ENCODE measurements around the gene NAT8L.

NAT8L gene

DNA sequence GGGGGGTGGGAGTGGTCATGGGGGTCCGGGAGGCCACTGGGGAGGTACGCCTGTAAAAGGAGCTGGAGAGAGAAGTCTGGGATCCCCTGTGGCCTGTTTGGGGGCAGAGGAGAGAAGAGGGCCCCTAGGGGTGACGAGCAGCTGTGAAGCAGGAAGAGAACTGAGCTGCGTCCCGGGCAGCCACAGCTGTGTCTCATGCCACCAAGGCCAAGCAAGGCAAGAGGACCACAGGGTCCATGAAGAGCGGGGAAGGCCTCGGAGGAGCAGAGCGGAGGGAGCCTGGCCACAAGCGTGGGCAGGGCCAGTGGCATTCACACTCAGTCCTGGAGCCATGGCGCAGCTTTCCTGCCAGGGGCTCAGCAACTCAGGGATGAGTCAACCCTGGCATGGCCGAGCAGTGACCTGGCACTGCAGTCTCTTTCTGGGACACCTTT, 13.6 kb upstream of the NAT8L start:
- DNase-seq (ENCODE audit: low read depth) = no peak

DNA sequence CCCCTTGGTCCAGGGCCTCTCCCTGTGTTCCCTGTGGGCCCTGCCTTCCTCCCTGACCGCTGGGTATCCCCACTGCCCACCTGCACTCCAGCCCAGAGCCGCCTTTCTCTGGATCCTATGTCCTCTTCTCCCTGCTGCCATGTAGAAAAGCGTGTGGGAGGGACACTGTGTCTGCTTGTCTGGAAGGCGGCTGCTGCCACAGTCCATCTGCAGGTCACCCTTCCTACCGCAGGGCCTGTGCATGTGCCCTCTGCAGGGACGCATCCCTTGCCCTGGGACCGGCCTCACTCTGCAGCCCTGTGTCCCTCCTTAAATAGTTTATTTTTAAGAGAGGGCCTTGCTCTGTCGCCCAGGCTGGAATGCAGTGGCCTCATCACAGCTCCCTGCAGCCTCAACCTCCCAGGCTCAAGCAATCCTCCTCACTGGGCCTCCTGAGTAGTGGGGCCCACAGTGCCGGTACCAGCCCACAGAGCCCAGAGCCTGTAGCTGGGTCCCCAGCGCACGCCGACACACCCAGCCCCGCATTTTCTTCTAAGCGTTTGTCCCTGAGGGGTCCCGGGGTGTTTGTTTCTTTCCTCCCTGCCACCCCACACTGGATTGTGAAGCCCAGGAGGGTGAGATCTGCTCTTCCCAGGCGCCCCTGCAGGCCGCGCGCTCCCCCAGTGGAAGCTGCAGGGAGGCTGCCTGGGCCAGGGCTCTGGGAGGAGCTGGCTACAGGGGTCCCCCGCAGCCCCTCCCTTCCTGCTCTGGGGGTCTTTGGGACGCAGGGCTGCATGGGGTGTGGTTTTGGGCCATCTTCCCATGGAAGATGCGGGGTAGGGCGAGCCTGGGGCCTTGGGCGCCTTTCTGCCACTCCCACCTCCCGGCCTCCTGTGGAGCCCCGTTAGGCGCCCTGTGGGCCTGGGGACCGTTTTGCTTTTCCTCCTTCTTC, 12.8 kb upstream of the NAT8L start:
- no peak for DNase-seq (ENCODE audit: low read depth)

DNA sequence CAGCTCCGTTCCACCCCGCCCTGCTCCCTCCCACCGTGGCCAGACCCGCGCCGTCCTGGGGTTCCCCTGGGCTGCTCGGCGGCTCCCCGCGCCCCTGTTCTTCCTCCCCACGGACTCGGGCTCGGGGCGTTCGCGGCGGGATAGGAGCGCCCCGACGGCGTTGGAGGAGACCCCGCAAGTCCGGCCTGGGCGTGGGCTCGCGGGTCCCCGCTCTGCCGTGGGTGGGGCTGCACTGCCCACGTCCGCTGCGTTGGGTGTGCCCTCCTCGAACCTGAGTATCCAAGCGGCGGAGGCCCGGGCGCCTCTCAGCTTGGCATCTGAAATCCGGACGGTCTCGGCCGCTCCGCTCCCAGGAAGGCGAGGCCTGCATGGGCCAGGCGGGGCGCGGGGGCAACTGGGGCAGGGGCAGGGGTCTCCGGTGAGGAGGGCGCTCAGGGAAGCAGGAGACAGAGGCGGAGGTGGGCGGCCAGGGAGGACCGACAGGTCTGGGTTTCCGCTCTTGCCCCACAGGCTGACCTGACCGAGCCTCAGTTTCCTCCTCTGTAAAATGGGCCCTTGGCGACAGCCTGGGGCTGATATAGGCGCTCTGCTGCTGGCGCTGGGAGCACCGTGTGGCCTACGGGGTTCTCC, 12.0 kb upstream of the NAT8L start:
- no peak for DNase-seq (ENCODE audit: low read depth)

DNA sequence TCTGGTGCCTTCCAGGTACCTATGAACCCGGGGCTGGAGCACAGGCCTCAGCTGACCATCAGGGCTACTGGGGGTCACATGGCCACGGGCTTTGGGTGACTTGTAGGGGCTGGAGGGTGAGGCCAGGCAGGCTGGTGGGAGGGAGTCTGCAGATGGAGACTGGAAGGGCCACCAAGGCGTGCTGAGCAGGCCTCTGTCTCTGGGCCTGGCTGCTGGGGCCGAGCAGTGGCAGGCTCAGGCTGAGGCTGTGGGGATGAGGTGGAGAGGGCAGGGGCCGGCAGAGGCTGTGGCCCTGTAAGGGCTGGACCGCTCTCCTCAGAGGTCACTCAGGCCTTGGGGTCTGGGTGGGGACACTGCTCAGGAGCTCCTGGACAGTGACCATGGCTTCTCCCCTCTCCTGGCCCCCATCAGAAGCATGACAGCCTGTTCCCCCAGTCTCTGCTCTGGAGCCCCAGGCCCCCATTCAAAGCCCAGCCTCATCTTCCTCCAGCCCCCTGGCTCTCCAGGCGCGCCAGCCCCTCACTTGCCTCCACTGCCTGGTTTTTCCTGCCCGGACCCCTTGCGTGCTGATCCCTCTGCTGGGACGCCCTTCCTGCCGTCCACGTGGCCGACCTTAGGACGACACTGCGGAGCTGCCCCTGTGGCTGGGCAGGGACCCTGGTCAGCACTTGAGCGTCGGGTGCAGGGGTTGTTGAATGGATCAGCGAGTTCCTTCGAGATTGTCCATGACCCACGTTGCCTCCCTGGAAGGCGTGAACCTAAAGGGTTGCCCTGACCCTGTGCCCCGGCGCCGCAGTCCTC, 11.1 kb upstream of the NAT8L start:
- DNase-seq (ENCODE audit: low read depth) = no peak

DNA sequence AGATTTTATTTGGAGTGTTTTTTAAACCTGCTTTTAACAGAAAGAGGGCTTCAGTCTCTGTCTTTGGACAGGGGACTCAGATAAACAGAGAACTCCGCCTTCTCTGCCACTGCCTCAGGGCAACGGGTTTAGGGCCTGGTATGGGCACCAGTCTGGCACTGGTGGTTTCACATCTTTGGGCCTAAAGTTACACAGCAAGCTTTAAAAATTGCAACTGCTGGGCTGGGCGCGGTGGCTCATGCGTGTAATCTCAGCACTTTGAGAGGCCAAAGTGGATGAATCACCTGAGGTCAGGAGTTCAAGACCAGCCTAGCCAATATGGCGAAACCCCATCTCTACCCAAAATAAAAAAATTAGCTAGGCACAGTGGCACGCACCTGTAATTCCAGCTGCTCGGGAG, 10.3 kb upstream of the NAT8L start:
- DNase-seq (ENCODE audit: low read depth) = no peak

DNA sequence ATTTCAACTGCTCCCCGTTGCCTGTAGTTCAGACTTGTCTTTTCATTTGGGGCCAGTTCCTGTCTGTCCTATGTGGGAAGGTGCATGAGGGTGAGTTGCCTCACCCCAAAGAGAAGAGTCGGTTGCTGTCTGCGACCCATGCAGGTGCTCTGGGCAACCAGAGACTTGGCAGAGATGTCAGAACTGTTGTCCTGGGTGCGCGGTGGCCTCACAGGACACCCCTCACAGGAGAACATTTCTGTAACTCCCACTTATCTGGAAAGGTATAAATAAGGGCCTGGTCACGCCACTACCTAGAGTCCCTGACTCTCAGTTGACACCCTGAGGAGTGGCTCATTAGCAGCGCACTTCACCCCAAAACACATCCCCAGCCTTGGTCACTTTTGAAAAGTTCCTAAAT, 9.7 kb upstream of the NAT8L start:
- DNase-seq (ENCODE audit: low read depth) = no peak

DNA sequence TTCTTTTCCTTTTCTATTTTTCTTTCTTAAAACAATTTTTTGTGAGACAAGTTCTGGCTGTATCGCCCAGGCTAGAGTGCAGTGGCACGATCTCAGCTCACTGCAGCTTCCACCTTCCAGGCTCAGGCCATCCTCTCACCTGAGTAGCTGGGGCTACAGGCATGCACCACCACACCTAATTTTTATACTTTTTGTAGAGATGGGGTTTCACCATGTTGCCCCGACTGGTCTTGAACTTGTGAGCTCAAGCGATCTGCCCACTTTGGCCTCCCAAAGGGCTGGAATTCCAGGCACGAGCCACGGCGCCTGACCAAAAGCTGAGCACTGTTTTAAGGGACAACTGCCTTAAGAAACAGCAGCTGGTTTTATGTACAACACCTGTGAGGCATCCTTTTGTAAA, 9.3 kb upstream of the NAT8L start:
- DNase-seq (ENCODE audit: low read depth) = no peak

DNA sequence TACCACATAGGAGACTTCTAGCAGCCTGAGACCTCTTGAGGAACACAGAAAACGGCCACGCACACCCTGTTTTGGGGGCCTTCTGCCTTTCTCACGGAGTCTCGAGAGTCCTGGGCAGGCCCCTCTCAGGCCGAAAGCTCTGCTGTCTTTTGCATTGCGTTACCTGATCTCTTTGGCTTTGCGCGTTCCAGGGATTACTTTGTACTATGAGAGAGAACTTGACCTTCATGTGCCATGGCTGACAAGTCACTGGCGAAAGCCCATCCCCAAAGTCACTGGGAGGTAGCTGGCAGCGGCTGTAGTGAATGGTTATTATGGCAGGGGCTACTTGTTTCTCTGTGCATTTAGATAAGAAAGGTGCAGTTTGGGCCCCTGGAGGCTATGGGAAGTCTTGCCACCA, 8.0 kb upstream of the NAT8L start:
- no peak for DNase-seq (ENCODE audit: low read depth)

DNA sequence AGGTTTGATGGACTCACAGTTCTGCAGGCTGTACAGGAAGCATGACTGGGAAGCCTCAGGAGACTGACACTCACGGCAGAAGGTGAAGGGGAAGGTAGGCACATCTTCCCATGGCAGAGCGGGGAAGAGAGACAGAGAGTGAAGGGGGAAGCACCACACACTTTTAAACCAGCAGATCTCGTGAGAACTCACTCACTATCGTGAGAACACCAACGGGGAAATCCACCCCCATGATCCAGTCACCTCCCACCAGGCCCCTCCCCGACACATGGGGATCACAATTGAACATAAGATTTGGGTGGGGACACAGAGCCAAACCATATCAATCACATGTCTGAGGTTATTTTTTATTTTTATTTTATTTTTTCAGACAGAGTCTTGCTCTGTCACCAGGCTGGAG, 4.9 kb upstream of the NAT8L start:
- no peak for DNase-seq (ENCODE audit: low read depth)

DNA sequence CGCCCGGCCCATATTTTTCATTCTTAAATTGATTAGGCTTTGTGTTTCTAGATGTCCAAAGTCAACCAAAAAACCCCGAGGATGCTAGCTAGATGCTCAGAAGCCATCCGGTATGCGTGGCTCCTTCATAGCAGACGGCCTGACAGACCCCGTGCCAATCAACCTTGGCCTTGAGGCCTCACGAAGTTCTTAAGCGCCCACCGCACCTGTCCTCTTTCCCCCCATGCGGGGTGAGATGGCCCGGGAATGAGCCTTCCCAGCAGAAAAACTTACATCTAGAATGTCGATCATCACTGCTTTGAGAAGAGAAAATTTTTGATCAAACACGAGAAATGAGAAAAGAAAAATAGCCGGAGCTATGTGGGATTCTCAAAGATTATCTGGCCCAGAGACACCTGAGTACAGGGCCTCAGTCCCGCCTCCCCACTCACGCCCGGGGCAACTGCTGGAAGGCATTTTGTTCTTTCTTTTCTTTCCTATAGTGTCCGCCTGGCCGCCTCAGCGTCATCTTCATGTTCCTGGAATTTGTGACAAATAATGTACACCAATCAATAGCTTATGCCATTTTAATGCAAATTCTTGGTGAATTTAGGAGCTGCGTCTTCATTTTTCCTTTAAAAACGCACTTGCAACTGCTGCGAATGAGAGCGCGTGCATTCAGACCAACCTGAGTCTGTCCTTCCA, 1.6 kb upstream of the NAT8L start:
- DNase-seq (ENCODE audit: low read depth) = no peak

DNA sequence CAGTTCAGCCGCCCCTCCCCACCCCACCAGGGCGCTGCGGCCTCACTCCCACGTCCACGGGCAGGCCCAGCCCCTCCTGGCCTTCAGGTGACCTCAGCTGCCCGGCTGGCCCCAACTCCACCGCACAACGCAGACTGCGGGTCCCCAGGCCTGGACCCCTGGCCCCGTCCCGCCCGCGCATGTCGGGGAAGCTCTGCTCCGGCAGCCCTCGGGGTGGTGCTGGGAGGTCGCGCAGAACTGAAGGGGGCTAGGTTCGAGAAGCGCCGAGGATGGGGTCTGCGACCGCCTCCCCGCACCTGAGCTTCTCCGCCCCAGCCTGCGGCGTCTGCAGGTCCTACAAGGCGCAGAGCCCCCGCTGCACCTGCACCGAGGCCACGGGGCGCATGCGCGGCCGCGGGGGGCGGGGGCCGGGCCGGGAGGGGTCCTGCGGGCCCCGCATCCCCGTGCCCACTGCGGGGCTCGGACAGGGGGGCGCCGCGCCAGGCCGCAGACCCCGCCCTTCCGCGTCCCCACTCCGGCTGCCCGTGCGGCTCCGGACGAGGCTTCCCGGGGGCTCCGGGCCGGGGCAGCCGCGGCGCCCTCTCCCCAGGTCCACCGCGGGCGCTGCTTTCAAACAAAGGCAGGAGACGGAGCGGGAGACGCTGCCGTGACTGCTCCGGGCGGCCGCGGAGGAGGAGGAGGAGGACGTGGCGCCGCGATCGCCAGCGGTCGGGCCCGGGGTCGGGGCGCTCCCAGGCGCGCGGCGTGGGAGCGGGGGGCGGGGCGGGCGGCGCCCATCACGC, 672 bp upstream of the NAT8L start:
- no peak for DNase-seq (ENCODE audit: low read depth)

DNA sequence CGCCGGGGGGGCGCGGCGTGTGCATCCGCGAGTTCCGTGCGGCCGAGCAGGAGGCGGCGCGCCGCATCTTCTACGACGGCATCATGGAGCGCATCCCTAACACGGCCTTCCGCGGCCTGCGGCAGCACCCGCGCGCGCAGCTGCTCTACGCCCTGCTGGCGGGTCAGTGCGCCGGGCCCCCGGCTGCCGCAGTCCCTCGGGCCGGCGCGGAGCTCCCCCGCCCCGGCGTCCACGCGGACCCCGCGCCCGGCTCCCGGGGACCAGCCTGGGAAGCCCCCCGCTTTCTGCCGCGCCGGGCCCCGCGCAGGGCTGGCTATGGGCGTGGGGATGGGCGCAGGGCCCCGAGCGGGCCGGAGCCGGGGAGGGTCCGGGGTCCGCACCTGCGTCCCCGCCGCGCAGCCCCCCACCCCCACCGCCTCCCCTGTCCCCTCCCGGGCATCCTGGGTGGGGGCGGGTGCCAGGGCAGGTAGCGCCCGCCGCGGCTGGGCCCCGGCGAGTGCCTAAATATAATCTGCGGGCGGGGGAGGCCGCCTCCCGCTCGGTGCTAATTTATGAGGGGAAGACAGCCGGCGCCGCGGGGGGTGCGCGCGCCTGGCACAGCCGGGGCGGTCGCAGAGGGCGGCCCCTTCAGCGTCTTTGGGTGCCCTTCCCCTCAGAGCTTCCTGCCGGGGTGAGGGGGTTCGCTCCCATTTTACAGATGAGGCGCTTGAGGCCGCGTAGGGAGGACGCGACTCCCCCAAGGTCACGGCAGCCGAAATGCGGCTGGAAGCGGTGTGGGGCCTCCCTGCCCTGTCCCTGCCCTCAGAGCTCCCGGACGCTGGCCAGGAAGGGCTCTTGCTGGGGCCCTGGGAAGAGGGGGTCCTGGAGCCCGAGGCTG, 837 bp downstream of the NAT8L start:
- no peak for DNase-seq (ENCODE audit: low read depth)

DNA sequence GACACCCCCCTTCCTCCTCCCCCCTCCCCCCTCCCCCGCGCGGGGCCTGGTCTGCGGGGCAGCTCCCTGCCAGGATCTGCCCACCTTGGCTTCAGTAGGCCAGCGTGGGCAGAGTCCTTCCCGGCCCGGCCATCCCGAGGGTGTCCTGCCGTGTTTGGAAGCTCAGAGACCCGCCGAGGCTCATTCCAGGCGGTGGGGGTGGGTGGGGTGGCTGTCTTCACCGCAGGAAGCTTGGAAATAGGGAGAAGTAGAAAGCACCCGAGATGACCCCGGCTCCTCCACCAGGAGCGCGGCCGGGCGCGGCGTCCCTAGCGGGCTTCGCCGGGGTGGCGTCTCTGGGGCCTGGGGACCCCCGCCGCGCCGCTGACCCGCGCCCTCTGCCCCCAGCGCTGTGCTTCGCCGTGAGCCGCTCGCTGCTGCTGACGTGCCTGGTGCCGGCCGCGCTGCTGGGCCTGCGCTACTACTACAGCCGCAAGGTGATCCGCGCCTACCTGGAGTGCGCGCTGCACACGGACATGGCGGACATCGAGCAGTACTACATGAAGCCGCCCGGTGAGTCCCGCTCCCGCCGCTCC, 1.6 kb downstream of the NAT8L start:
- no peak for DNase-seq (ENCODE audit: low read depth)

DNA sequence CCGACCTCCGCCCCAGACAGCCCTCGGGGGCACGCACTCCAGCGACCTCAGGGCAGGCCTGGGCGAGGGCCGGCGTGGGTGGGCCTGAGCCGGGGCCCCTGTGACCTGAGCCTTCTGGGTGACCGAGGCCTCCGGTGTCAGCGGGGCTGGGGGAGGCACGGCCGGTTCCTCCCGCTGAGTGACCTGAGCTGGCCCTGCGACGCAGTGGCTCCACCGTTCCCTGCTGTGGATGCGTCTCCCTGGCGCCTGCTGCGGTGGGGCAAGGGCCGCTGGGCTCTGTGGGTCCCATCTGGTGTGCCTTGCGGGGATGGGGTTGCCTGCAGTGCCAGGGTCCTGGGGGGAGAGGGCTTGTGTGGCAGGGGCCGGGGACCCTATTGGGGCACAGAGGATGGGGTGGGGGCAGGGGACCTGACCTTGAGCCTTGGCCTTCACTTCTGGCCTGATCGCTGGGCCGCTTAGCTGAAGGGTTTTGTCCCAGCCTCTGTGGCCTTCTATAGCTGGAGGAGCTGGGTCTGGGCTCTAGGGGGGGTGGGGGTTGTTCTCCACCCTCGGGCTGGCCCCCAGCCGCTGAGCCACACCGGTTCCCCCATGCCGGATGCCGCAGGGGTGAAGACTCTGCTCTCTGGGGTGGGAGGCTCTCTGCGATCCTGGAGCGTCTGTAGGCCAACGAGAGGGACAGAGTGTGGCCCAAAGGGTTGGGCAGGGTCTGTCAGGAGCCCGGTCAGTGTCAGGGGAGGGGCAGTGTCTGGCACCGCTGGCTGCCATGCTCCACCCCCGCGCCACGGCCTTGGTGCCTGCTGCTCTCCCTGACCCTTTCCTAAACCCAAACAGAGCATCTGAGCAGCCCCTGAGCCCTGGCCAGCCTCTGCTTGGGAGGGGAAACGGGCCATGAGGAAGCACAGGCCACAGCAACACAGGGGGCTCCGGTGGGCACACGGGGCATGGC, 2.3 kb downstream of the NAT8L start:
- no peak for DNase-seq (ENCODE audit: low read depth)

DNA sequence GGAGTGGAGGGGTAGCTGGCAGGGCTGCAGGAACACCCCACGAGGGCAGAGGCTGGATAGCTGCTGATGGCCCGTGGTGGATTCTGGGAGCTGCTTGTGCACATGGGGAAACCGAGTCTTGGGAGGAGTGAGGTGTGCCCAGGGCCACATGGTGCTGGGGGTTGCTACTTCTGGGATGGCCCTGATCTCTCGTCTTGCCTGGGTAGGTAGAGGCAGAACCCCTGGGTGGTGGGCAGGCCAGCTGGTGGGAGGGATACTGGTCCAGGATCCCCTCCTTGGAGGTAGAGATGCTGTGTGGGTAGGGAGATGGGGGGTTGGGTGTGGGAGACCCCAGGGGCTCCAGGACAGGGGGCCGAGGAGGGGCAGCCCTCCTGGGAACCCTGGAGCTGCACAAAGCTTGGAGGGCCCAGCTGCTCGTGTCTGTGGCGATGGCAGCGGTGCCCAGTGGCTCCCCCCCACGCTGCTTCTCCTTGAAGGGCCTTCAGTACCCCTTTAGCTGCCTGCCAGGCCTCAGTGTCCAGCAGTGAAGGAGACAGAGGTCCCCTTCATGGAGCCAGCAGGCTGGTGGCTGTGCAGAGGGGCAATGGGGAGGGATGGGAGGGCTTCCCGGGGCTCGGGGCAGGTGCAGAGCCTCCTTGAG, 3.2 kb downstream of the NAT8L start:
- no peak for DNase-seq (ENCODE audit: low read depth)

DNA sequence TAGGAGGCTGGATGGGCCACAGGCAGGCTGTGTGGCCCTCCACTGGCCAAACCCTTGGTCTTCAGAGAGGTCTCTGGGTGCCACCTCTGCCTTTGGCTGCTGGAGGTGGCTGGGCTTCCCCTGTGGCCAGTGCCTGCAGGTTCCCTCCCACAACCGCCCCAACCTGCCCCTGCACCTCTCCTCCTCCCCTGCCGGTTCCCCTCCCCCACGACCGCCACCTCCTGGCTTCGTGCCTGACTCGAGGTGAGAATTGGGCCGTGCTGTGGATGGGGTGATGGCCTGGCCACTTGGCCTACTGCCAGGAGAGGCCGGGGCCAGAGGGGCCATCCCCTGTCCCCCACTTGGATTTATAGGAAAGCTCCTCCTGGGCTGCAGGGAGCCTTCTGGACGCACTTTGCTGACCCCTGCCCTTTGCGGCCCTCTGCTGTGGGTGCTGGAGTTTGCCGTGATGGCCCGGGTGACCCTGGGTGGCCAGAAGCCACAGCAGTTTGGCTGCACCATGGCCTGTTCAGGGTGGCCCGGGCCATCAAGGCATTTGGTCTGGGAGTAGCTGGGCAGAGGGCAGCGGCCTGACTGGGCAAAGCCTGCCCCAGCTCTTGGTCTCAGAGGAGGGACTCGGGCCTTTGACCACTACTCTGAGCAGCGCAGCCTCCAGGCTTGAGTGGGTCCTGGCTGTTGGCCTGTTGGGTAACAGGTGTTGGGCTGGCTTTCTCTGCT, 3.8 kb downstream of the NAT8L start:
- DNase-seq (ENCODE audit: low read depth) = no peak

DNA sequence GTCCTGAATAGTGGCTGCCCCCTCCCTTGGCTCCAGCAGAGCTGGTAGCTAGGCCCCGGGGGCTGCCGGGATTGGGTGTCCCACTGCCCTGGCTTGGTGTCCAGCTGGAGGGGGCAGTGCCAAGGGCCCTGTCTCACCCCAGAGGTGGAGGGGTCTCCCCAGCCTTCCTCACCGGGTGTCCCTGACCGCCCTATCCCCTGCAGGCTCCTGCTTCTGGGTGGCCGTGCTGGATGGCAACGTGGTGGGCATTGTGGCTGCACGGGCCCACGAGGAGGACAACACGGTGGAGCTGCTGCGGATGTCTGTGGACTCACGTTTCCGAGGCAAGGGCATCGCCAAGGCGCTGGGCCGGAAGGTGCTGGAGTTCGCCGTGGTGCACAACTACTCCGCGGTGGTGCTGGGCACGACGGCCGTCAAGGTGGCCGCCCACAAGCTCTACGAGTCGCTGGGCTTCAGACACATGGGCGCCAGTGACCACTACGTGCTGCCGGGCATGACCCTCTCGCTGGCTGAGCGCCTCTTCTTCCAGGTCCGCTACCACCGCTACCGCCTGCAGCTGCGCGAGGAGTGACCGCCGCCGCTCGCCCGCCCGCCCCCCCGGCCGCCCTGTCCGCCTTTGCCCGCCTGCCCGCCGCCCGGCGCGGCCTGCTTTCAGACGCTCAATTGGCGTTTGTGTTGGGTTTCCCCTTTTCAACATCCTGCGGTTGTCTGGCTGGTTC, 4.6 kb downstream of the NAT8L start:
- DNase-seq (ENCODE audit: low read depth) = no peak
